GM19099 (cell line): ENCODE results near the gene PFN3.

Source experiments
- POLR2A ChIP-seq: IDR thresholded peaks from 3 replicates; pipeline ENCODE4 v1.6.1; 2011; ENCODE audit warnings: low read depth; ENCODE audit not compliant: insufficient read length; ENCODE audit errors: extremely low read depth

PFN3 gene

GRCh38 chr5:177377851-177378776, 22.3 kb downstream of the PFN3 start:
- no peak for TF ChIP-seq POLR2A

DNA sequence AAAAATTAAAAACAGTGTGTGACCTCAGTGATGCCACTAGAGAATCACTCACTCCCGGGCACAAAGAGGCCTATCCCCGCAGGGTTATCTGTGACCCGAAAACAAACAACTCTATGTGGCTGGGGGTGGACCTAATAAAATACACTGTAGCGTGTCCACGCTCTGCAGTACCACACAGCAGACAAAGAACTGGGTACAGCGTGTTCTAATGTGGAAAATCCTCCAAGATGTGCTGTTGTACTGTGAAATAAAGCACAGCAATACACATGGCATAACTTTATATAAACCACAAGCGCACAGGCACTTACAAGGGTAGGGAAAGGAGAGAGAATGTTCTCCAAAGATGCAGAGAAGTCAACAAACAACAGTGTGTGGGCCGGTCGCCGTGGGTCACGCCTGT, 24.4 kb downstream of the PFN3 start:
- no peak for TF ChIP-seq POLR2A

DNA sequence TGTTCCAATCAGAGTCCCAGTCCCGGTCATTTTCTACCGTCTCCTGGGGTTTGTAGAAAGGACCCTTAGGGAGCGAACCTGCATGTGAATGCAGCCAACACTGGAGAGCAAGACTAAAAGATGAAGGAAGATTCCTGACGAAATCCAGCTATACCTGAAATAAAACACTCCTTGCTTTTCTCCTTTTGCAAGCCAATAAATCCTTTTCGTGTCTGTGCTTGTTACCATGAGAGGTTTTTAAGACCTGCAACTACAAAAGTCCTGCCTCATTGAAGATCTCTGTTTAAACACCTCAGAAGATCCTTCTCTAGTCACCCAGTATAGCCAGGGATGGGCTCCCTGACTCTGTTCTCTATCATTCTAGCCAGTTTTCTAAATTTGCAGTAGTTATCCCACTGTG, 26.2 kb downstream of the PFN3 start:
- TF ChIP-seq POLR2A, result no peak

- no peak for TF ChIP-seq POLR2A
Measured at GRCh38 chr5:177373806-177374205, 26.7 kb downstream of the PFN3 start.

DNA sequence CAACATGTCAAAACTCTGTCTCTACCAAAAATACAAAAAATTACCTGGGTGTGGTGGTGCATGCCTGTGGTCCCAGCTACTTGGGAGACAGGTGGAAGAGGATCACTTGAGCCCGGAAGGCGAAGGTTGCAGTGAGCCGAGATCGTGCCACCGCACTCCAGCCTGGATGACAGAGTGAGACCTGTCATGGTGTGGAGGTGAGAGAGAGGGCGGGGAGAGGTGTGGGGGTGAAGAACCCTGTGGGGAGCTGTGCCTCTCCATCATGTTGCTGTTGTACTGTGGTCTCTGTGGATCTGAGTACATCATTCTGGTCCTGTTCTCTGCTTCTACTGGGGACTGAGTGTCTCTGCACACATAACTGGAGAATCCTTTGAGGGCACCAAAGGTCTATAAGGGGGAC, 27.6 kb downstream of the PFN3 start:
- TF ChIP-seq POLR2A, result no peak

DNA sequence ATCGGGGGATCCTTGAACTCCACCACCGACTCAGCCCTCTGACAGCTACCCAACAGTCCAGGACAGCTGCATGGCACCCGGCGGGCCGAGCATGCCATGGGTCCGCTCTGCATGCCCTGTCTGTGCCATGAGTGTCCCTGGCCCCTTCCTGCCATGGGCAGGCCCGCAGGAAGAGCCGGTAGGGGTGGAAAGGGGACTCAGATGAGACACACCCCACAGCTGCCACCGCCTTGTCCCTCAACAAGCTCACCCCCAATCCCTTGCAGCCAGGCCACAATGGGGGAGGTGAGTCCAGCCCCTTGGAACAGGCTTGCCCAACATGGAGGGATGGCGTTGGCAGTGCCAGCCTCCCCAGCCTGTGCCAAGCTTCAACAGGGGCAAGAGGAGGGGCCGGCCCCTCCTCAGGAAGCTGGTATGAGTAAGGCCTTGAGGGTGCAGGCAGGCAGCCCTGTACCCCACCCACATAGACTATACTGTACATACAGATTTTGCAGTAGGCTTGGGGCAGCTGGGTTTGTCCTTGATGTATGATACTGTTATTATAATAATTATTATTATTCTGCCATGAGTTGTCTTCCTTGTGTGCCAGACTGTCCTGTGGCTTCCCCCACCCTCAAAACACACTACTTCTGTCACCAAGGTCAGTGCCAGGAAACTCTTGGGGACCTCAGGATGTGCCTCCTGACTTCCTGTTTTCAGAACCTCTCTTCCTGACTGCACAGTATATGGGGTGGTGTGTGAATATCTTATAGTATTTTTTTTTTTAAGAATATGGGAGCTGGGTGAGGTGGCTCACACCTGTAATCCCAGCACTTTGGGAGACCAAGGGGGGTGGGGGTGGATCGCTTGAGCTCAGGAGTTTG, 28.2 kb downstream of the PFN3 start:
- no peak for TF ChIP-seq POLR2A

DNA sequence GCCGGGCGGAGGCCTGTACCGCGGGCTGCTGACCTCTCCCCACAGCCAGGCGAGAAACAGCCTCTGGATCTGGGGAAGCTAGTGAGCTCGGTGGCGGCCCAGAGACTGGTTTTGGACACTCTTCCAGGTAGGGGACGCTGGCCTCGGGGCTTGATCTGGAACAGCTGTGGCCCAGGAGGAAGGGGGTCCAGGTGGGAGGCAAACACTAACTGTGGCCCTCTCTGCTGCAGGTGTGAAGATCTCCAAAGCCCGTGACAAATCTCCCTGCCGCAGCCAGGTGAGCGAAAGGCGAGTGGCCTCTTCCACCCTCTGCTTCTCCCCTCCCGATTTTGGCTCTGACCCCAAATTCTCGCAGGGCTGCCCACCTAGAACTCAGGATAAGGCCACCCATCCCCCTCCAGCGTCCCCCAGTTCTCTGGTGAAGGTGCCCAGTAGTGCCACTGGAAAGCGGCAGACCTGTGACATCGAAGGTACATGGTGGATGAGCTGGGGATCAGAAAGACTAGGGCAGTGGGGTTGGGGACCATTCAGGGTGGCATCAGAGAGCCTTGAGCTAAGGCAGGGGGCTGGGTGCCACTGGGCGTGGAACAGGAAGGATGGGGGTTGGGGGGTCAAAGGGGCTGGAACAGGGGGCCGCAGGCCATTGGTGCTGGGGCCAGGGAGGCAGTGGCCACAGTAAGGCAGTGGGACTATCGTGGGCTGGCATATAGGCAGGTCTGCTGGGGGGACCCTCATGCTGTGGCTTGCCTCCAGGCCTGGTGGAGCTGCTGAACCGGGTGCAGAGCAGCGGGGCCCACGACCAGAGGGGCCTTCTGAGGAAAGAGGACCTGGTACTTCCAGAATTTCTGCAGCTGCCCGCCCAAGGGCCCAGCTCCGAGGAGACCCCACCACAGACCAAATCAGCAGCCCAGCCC, 29.1 kb downstream of the PFN3 start:
- TF ChIP-seq POLR2A, result no peak

- no peak for TF ChIP-seq POLR2A
Measured at GRCh38 chr5:177370488-177371119, 29.9 kb downstream of the PFN3 start.

- no peak for TF ChIP-seq POLR2A
Measured at GRCh38 chr5:177369645-177370440, 30.6 kb downstream of the PFN3 start.

GRCh38 chr5:177368869-177369644, 31.4 kb downstream of the PFN3 start:
- no peak for TF ChIP-seq POLR2A

- no peak for TF ChIP-seq POLR2A
Measured at GRCh38 chr5:177367981-177368868, 32.2 kb downstream of the PFN3 start.

- no peak for TF ChIP-seq POLR2A
Measured at GRCh38 chr5:177367323-177367848, 33.1 kb downstream of the PFN3 start.
